GM03348 (cell line): ENCODE data around the gene NCK2.

Source experiments
- DNase-seq: peaks from one replicate; pipeline ENCODE4 v3.0.0; 2012; ENCODE audit warnings: low spot score

Gene NCK2

GRCh38 chr2:105872830-105873229 is 128.1 kb downstream of the NCK2 start:
- no peak for DNase-seq

- no peak for DNase-seq
Measured at GRCh38 chr2:105873281-105873680, 128.6 kb downstream of the NCK2 start.

- DNase-seq: peak; percentile 42
Measured at GRCh38 chr2:105873721-105874120, 129.0 kb downstream of the NCK2 start.

GRCh38 chr2:105874466-105874865 is 129.8 kb downstream of the NCK2 start:
- DNase-seq: no peak

- DNase-seq: no peak
Measured at GRCh38 chr2:105875241-105875640, 130.5 kb downstream of the NCK2 start.

- no peak for DNase-seq
Measured at GRCh38 chr2:105876191-105876590, 131.5 kb downstream of the NCK2 start.

- DNase-seq: no peak
Measured at GRCh38 chr2:105877945-105878344, 133.2 kb downstream of the NCK2 start.

GRCh38 chr2:105879106-105879802 is 134.5 kb downstream of the NCK2 start:
- DNase-seq: no peak

- no peak for DNase-seq
Measured at GRCh38 chr2:105879803-105880300, 135.1 kb downstream of the NCK2 start.

- no peak for DNase-seq
Measured at GRCh38 chr2:105880637-105881036, 135.9 kb downstream of the NCK2 start.

- DNase-seq: no peak
Measured at GRCh38 chr2:105881286-105882136, 136.8 kb downstream of the NCK2 start.

- no peak for DNase-seq
Measured at GRCh38 chr2:105882341-105882740, 137.6 kb downstream of the NCK2 start.

- no peak for DNase-seq
Measured at GRCh38 chr2:105882920-105883435, 138.3 kb downstream of the NCK2 start.

- no peak for DNase-seq
Measured at GRCh38 chr2:105883911-105884694, 139.4 kb downstream of the NCK2 start.

- DNase-seq: no peak
Measured at GRCh38 chr2:105885456-105885855, 140.7 kb downstream of the NCK2 start.

- DNase-seq: peak; percentile 67
Measured at GRCh38 chr2:105886029-105886454, 141.3 kb downstream of the NCK2 start.

- DNase-seq: no peak
Measured at GRCh38 chr2:105886687-105887086, 142.0 kb downstream of the NCK2 start.

- DNase-seq: no peak
Measured at GRCh38 chr2:105887256-105887655, 142.5 kb downstream of the NCK2 start.

GRCh38 chr2:105888625-105889024 is 143.9 kb downstream of the NCK2 start:
- no peak for DNase-seq

GRCh38 chr2:105889046-105889445 is 144.3 kb downstream of the NCK2 start:
- DNase-seq: no peak

- DNase-seq: no peak
Measured at GRCh38 chr2:105890111-105890510, 145.4 kb downstream of the NCK2 start.

GRCh38 chr2:105890856-105891255 is 146.1 kb downstream of the NCK2 start:
- no peak for DNase-seq
